Stimulated activated CD4-positive, alpha-beta T cell treated with anti-CD3 and anti-CD28 coated beads, TNF-alpha, amount 100 ng/mL, for 24 hours (primary cell): ENCODE measurements around the gene NPY5R.

ENCODE experiments used
- DNase-seq, 3 experiments: peaks; one replicate each; pipeline ENCODE4 v3.0.0-alpha.2; 2020; ENCODE audit warnings: low read depth in 3 of 3

The NPY5R gene

DNA sequence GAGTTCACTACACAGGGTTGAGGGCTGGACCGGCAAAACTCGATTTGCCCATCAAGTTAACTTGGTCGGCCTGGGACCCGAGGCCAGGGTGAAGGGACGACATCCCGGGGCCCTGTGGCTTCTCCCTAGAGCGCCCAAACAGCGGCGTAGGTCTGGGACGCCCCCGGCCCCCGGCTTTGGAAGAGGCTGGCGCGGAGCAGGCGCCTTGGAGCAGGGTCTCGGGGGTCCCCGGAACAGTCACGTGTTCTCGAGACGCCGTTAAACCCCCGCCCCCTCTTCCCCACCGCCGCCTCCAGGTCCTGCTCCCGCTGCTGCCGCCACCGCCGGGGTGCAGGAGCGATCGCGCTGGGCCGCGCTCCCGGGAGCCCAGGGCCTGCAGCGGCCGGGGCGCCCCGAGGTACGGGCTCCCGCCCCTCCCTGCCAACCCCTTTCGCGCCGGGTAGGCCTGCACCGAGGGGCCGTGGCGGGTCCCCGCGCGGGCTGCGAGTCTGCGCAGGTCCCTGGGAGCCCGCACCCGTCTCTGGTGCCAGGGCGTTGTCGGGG lies at the start of gene NPY5R:
TSS of gene NPY5R (plus strand) at position 289 of the 543 bp plus-strand sequence. CDS start 6,382 bp downstream, outside the sequence.
- no peak for DNase-seq

DNA sequence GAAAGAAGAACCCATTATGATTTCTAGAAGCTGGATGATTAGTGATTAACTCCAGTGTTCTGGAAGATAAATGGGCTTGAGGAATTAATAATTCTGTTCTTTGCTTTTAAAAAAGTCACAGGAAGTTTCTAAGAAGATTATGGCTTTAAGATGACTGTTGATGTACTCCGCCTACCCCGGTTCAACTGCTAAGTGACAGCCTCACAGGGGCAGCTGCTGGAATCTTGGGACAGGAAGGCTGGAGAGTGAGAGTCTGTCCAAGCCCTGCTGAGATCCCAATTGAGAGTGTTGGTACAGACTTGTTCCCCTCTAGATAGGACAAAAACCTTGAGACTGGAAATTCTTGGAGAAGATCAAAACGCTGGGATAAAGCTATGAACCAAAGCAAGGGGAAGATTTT lies 48.6 kb upstream of the NPY5R start:
- DNase-seq: no peak

DNA sequence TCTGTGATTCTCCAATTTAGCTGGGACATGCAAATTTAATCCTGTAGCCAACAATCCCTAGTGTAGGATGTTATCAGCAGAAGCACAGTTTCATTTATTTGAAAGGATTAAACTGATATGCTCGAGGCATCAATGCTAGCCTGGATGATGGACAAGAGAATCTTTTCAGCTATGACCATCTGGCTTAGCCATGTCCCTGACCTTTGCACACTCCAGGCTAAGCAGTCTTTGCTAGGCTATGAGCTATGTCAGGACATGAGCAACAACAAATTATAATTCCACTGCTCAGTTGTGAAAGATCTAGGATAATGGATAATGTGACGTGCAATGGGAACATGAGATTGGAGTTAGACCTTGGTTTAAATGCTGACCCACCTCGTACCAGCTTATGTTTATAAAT lies 43.2 kb upstream of the NPY5R start:
- DNase-seq: no peak

- DNase-seq: no peak
Observed at GRCh38 chr4:163303069-163303468, 40.6 kb upstream of the NPY5R start.

GRCh38 chr4:163309466-163309865 lies 34.2 kb upstream of the NPY5R start:
- no peak for DNase-seq

DNA sequence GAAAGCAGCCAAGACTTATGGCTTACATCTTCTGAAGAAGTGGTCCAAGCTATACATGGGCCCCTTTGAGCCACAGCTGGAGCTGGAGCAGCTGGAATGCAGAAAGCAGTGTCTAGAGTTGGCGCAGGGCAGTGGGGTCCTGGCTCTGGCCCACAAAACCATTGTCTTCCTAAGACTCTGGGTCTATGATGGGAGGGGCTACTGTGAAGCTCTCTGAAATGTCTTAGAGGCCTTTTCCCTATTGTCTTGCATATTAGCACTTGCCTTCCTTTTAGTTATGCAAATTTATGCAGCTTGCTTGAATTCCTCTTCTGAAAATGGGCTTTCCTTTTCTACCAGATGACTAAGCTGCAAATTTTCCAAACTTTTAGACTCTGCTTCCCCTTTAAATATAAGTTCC lies 26.6 kb upstream of the NPY5R start:
- no peak for DNase-seq

GRCh38 chr4:163330916-163331628 lies 12.6 kb upstream of the NPY5R start:
- no peak for DNase-seq

GRCh38 chr4:163331629-163332376 lies 11.9 kb upstream of the NPY5R start:
- DNase-seq: no peak

DNA sequence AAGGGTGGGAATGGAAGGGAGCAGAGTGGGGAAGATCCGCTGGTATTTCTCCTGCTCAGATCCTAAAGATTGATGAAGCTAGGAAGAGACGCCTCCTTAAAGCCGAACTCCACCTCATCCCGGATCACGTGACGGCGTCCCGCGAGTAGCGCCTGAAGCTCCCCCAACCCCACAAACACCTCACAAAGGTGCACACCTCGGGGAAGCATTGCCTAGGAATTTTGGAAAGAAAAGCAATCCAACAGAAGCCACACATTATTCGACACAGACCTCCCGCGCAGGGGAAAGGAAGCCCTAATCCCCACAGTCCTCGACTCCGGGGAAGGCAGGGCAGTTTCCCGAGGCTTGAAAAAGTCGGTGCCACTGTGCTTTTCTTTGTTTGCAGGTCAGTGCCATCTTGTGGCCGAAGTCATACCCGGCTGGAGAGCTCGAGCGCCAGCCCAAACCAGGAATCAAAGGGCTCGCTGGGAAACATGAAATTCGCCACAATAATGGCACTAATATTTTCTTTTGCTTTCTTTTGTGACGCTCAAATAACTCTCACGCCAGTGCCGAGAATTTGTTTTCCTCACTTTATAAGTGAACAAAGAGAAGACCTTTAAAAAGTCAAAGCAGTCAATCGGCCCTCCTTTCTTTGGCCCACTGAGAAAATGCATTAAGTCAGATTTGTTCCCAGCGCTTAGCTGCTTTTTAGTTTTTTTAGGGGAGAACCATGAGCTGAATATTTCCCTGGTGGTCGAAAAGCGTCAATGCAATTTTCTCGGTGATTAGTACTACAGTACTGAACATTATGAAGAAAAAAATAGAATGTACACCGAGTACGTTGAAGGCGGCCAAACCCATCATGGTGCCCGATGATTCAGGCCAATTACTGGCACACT lies 10.9 kb upstream of the NPY5R start, which contains the start of gene NPY1R:
TSS of gene NPY1R (minus strand) at position 71 of the 881 bp plus-strand sequence. CDS start 6,042 bp downstream, outside the sequence.
- DNase-seq: peak in 1 of 3 experiments; percentile 41

DNA sequence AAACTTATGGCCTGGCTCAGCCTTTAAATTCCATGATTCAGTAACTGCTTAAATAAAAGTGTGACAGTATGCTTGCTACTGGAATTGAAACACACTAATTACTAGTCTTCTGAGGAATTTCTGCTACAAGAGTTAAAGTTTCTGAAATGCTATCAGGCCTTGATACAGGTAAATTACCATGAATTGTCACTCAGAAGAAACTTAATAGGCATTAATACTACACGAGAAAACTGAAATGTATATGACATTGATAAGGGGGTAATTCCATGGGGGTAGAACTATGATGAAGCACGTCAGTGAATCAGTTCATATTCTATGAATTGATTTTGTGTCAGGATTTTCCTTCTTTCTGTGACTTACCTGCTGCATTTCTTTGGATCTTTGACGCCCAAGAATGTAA lies 8.3 kb upstream of the NPY5R start:
- DNase-seq: no peak

GRCh38 chr4:163344147-163345125 lies 744 bp downstream of the NPY5R start:
- no peak for DNase-seq

DNA sequence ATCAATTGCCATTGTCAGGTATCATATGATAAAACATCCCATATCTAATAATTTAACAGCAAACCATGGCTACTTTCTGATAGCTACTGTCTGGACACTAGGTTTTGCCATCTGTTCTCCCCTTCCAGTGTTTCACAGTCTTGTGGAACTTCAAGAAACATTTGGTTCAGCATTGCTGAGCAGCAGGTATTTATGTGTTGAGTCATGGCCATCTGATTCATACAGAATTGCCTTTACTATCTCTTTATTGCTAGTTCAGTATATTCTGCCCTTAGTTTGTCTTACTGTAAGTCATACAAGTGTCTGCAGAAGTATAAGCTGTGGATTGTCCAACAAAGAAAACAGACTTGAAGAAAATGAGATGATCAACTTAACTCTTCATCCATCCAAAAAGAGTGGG lies 7.0 kb downstream of the NPY5R start:
- DNase-seq: no peak

DNA sequence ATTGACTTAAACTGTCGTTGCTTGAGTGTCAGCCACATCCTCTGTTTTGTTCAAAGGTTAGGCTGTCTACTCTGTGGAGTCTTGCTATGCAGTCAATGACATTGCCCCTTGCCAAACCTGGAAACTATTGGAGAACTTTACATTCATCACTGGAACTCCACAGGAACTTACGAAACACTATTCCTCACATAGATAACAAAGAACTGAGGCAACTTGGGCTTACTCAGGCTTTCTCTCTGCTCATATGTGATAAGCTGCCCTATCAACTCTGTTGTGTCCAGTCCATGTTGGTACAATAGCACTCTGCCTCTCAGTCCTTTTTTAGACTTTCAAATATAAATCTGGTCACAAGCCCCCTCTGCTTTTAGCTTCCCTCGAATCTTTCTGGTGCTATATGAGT lies 9.4 kb downstream of the NPY5R start:
- no peak for DNase-seq

- DNase-seq: no peak
Observed at GRCh38 chr4:163356104-163356503, 12.4 kb downstream of the NPY5R start.

DNA sequence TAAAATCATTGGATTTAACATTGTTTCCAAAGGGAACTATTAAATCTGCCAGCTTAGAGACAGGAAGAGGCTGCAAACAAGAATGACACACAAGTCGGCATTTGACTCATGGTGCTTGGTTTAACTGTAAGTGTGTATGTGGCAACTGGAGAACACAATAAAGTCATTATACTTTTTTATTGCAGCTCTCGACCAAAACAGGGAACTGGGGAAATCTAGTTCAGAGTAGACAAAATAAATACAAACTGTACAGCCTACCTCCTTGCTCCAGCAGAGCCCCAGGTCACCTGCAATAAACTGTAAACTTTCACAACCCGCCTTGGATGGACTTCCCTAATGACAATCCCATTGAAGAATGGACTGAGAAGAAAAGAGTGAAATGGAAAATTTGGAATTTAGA lies 24.0 kb downstream of the NPY5R start:
- no peak for DNase-seq

GRCh38 chr4:163372029-163372428 lies 28.3 kb downstream of the NPY5R start:
- no peak for DNase-seq

DNA sequence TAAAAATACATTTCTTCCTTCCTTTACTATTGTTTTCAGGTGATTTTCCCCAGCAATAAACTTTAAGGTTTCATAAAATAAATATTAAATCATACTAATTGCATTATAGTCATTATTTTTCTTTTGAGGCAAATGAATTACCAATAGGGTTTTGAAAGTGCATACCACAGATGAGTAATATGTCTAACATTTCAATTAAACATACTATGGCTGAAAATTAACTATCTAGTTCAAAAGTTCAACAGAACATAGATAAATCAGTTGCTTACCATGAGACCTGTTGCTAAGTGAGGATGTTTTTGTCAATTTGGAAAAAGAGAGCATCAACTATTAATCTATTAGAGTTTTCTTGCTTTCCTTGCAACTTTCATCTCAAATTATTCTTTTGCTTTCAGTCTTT lies 35.0 kb downstream of the NPY5R start:
- DNase-seq: no peak

DNA sequence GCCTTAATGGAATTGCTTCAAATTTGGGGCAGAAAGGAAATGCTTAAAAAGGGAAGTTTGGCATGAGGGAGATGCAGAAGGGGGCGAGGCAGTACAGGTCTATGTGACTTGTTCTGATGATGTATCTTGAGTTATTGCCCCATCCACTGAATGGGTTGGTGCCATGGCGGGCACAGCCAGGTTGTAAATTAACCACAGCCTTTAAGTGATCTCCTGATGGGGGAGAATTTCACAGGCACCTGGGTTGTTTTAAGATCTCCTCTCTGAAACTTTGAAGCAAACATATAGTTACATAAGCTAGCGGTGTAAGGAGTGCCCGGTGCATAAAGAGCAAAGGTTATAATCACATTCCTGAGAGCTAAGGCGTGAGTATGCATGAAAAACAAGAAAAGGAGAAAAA lies 37.0 kb downstream of the NPY5R start:
- DNase-seq: no peak

DNA sequence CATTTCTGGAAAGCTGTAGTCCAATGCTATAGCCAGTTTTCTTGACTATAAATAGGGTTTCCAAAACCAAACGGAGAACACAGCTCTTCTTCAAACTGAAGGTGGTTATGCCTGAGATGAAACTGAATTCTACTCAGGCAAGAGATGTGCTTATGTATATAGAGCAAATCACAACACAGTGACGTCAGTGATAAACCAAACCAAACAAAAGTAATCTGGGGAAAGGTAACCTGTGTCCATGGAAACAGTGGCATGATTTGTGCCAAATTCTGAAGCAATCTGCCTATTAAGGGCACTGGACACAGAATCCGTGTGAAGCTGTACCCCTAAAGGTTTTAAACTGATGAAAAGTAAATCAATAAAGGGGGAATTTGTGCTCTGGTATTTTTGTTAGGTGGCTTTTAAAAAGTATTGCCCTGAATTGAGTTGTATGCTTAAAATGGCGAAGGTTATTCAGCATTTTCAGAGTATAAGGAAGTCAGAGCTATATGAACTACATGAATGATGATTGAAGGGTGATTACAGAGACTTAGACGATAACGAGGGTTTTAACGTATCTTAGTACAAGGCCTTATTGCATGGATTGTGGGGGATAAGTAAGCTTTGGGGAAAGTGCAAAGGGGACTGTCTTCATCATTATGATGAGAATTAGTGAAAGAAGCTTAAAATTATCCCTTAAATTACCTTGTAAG lies 38.6 kb downstream of the NPY5R start:
- DNase-seq: no peak

GRCh38 chr4:163384434-163384833 lies 40.7 kb downstream of the NPY5R start:
- DNase-seq: no peak
